HL-60 (cell line): ENCODE measurements around the gene CNGA1.

Experiments used
- GABPA ChIP-seq: IDR thresholded peaks from 2 replicates; pipeline ENCODE4 v1.6.1; 2012; ENCODE audit warnings: low read depth
- POLR2AphosphoS5 ChIP-seq: IDR thresholded peaks from 2 replicates; pipeline ENCODE4 v1.6.1; 2012; ENCODE audit warnings: low read depth
- TF ChIP-seq, protein P1 (sequence below): IDR thresholded peaks from one replicate; pipeline ENCODE4 v1.5.1; 2011; ENCODE audit warnings: low read length, control low read depth, inconsistent platforms; ENCODE audit not compliant: insufficient read depth
- TF ChIP-seq, protein P2 (sequence below): IDR thresholded peaks from 2 replicates; pipeline ENCODE4 v1.6.1; 2012; ENCODE audit warnings: low read depth; ENCODE audit not compliant: insufficient replicate concordance

DNA sequence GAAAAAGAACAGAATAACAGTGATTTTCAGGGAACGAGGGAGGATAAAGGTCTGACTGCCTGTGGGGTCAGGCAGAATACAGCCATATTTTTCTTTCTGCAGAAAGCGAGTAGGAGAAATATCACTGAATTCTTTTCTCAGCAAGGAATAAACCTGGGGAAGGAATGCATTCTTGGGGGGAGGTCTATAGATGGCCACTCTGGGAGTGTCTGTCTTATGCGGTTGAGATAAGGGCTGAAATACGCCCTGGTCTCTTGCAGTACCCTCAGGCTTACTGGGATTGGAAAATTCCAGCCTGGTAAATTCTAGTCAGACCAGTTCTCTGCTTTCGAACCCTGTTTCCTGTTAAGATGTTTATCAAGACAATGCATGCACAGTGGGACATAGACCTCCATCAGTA lies 26.3 kb downstream of the CNGA1 start:
- TF ChIP-seq, protein P1, sequence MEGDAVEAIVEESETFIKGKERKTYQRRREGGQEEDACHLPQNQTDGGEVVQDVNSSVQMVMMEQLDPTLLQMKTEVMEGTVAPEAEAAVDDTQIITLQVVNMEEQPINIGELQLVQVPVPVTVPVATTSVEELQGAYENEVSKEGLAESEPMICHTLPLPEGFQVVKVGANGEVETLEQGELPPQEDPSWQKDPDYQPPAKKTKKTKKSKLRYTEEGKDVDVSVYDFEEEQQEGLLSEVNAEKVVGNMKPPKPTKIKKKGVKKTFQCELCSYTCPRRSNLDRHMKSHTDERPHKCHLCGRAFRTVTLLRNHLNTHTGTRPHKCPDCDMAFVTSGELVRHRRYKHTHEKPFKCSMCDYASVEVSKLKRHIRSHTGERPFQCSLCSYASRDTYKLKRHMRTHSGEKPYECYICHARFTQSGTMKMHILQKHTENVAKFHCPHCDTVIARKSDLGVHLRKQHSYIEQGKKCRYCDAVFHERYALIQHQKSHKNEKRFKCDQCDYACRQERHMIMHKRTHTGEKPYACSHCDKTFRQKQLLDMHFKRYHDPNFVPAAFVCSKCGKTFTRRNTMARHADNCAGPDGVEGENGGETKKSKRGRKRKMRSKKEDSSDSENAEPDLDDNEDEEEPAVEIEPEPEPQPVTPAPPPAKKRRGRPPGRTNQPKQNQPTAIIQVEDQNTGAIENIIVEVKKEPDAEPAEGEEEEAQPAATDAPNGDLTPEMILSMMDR = no peak
- no peak for TF ChIP-seq GABPA
- TF ChIP-seq POLR2AphosphoS5 = no peak
- TF ChIP-seq, protein P2, sequence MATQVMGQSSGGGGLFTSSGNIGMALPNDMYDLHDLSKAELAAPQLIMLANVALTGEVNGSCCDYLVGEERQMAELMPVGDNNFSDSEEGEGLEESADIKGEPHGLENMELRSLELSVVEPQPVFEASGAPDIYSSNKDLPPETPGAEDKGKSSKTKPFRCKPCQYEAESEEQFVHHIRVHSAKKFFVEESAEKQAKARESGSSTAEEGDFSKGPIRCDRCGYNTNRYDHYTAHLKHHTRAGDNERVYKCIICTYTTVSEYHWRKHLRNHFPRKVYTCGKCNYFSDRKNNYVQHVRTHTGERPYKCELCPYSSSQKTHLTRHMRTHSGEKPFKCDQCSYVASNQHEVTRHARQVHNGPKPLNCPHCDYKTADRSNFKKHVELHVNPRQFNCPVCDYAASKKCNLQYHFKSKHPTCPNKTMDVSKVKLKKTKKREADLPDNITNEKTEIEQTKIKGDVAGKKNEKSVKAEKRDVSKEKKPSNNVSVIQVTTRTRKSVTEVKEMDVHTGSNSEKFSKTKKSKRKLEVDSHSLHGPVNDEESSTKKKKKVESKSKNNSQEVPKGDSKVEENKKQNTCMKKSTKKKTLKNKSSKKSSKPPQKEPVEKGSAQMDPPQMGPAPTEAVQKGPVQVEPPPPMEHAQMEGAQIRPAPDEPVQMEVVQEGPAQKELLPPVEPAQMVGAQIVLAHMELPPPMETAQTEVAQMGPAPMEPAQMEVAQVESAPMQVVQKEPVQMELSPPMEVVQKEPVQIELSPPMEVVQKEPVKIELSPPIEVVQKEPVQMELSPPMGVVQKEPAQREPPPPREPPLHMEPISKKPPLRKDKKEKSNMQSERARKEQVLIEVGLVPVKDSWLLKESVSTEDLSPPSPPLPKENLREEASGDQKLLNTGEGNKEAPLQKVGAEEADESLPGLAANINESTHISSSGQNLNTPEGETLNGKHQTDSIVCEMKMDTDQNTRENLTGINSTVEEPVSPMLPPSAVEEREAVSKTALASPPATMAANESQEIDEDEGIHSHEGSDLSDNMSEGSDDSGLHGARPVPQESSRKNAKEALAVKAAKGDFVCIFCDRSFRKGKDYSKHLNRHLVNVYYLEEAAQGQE = no peak
